ENCODE results near the gene NAT16. TPM values are rescaled to one million over a fixed set of nuclear protein-coding genes. Genes with fewer than 3 reads are reported as not detected.
A peak's percentile ranks its signal among the peaks of the same experiment; 100 is the strongest.

The NAT16 gene
- not detected in 2 replicates for total RNA-seq

GRCh38 chr7:101180130-101180755, at the start of gene NAT16:
TSS of gene NAT16 (minus strand) at chr7:101180293. CDS start at chr7:101174807, 5,486 bp downstream.
- no peaks in the 10 kb centered on the region for H3K9me3 ChIP-seq (ENCODE audit: low read depth, low read length)
- H4K20me1 ChIP-seq (ENCODE audit: insufficient read depth, low read length) = no peaks in the 10 kb centered on the region
- H3K4me3 ChIP-seq (ENCODE audit: insufficient read depth, low read length) = no peak within 1 kb of the TSS
- H3K27me3 ChIP-seq (ENCODE audit: insufficient read depth, low read length) = peaks cover 56% of the 10 kb centered on the region
- H3K36me3 ChIP-seq (ENCODE audit: insufficient read depth, low read length) = no peaks in the 10 kb centered on the region
- no peak within 1 kb of the TSS for H3K4me2 ChIP-seq (ENCODE audit: insufficient read depth, low read length)
- H2AFZ ChIP-seq (ENCODE audit: low read length) = no peak within 1 kb of the TSS
- peak; percentile 84 for DNase-seq (ENCODE audit: insufficient read length, low spot score, missing footprints)
- H3K4me1 ChIP-seq (ENCODE audit: insufficient read depth, low read length) = peaks cover 4% of the 10 kb centered on the region
- no peak within 1 kb of the TSS for H3K27ac ChIP-seq (ENCODE audit: low read depth, low read length)
- H3K79me2 ChIP-seq (ENCODE audit: insufficient read depth, low read length) = no peaks in the 10 kb centered on the region
- TF ChIP-seq CTCF (IDR thresholded peaks at IDR 0.05; ENCODE audit: extremely low read depth, low read depth, low read length) = no peak

- no peak for TF ChIP-seq CTCF (IDR thresholded peaks at IDR 0.05; ENCODE audit: extremely low read depth, low read depth, low read length)
- DNase-seq (ENCODE audit: insufficient read length, low spot score, missing footprints) = peak; percentile 79
- H3K4me2 ChIP-seq (ENCODE audit: insufficient read depth, low read length) = no peak overlapping the region
- H4K20me1 ChIP-seq (ENCODE audit: insufficient read depth, low read length) = peaks cover 7% of the 10 kb centered on the region
- no peak overlapping the region for H3K27ac ChIP-seq (ENCODE audit: low read depth, low read length)
- no peaks in the 10 kb centered on the region for H3K9me3 ChIP-seq (ENCODE audit: low read depth, low read length)
- H3K79me2 ChIP-seq (ENCODE audit: insufficient read depth, low read length) = peaks cover 11% of the 10 kb centered on the region
- H3K4me3 ChIP-seq (ENCODE audit: insufficient read depth, low read length) = no peak overlapping the region
- H2AFZ ChIP-seq (ENCODE audit: low read length) = no peak overlapping the region
- peaks cover 38% of the 10 kb centered on the region for H3K36me3 ChIP-seq (ENCODE audit: insufficient read depth, low read length)
- H3K4me1 ChIP-seq (ENCODE audit: insufficient read depth, low read length) = no peaks in the 10 kb centered on the region
- H3K27me3 ChIP-seq (ENCODE audit: insufficient read depth, low read length) = no peaks in the 10 kb centered on the region
Measured at GRCh38 chr7:101226721-101227120, 46.6 kb upstream of the NAT16 start.

- no peaks in the 10 kb centered on the region for H3K27me3 ChIP-seq (ENCODE audit: insufficient read depth, low read length)
- no peaks in the 10 kb centered on the region for H3K9me3 ChIP-seq (ENCODE audit: low read depth, low read length)
- peaks cover 7% of the 10 kb centered on the region for H4K20me1 ChIP-seq (ENCODE audit: insufficient read depth, low read length)
- peaks cover 21% of the 10 kb centered on the region for H3K79me2 ChIP-seq (ENCODE audit: insufficient read depth, low read length)
- H3K4me3 ChIP-seq (ENCODE audit: insufficient read depth, low read length) = no peak overlapping the region
- H3K27ac ChIP-seq (ENCODE audit: low read depth, low read length) = no peak overlapping the region
- H3K4me1 ChIP-seq (ENCODE audit: insufficient read depth, low read length) = no peaks in the 10 kb centered on the region
- H2AFZ ChIP-seq (ENCODE audit: low read length) = no peak overlapping the region
- no peak overlapping the region for H3K4me2 ChIP-seq (ENCODE audit: insufficient read depth, low read length)
- TF ChIP-seq CTCF (IDR thresholded peaks at IDR 0.05; ENCODE audit: extremely low read depth, low read depth, low read length) = no peak
- peaks cover 38% of the 10 kb centered on the region for H3K36me3 ChIP-seq (ENCODE audit: insufficient read depth, low read length)
- DNase-seq (ENCODE audit: insufficient read length, low spot score, missing footprints) = no peak
Measured at GRCh38 chr7:101225650-101226049, 45.6 kb upstream of the NAT16 start.

GRCh38 chr7:101223528-101223927, 43.4 kb upstream of the NAT16 start:
- peaks cover 42% of the 10 kb centered on the region for H3K79me2 ChIP-seq (ENCODE audit: insufficient read depth, low read length)
- peaks cover 8% of the 10 kb centered on the region for H3K4me1 ChIP-seq (ENCODE audit: insufficient read depth, low read length)
- H3K4me3 ChIP-seq (ENCODE audit: insufficient read depth, low read length) = no peak overlapping the region
- TF ChIP-seq CTCF (IDR thresholded peaks at IDR 0.05; ENCODE audit: extremely low read depth, low read depth, low read length) = no peak
- H3K4me2 ChIP-seq (ENCODE audit: insufficient read depth, low read length) = no peak overlapping the region
- H4K20me1 ChIP-seq (ENCODE audit: insufficient read depth, low read length) = peaks cover 7% of the 10 kb centered on the region
- no peak overlapping the region for H3K27ac ChIP-seq (ENCODE audit: low read depth, low read length)
- peaks cover 38% of the 10 kb centered on the region for H3K36me3 ChIP-seq (ENCODE audit: insufficient read depth, low read length)
- no peak for DNase-seq (ENCODE audit: insufficient read length, low spot score, missing footprints)
- no peaks in the 10 kb centered on the region for H3K9me3 ChIP-seq (ENCODE audit: low read depth, low read length)
- no peak overlapping the region for H2AFZ ChIP-seq (ENCODE audit: low read length)
- H3K27me3 ChIP-seq (ENCODE audit: insufficient read depth, low read length) = no peaks in the 10 kb centered on the region

Data from osteoblast (primary cell).